Activated naive CD8-positive, alpha-beta T cell treated with anti-CD3 and anti-CD28 coated beads, Interleukin-2, amount 50 U/mL, for 24 hours (primary cell): ENCODE data around the gene PRR3.
"Not testable (repeated sequence)": the region's sequence is repeated elsewhere in the genome, so short reads cannot be mapped to it uniquely, and the experiment has no call there.

Source experiments
- ATAC-seq: fragments of 150-1000 bp; cut with Tn5 transposase; one replicate; pipeline ENCODE4 v1.10.0; 2021
- DNase-seq: peaks from one replicate; pipeline ENCODE4 v3.0.0; 2021
- H3K27ac Mint-ChIP-seq: one replicate; pipeline ENCODE4 v1.8.0; 2021; ENCODE audit warnings: mild to moderate bottlenecking, mixed read lengths
- H3K27me3 Mint-ChIP-seq: one replicate; pipeline ENCODE4 v1.8.0; 2021; ENCODE audit warnings: mixed read lengths
- H3K36me3 Mint-ChIP-seq: one replicate; pipeline ENCODE4 v1.8.0; 2021; ENCODE audit warnings: low read depth, mixed read lengths
- H3K4me1 Mint-ChIP-seq: one replicate; pipeline ENCODE4 v1.8.0; 2021; ENCODE audit warnings: mixed read lengths
- H3K4me3 Mint-ChIP-seq: one replicate; pipeline ENCODE4 v1.8.0; 2021; ENCODE audit warnings: mild to moderate bottlenecking, moderate library complexity, mixed read lengths
- H3K9me3 Mint-ChIP-seq: one replicate; pipeline ENCODE4 v1.8.0; 2021; ENCODE audit warnings: mixed read lengths

PRR3 gene, protein sequence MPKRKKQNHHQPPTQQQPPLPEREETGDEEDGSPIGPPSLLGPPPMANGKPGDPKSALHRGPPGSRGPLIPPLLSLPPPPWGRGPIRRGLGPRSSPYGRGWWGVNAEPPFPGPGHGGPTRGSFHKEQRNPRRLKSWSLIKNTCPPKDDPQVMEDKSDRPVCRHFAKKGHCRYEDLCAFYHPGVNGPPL

DNA sequence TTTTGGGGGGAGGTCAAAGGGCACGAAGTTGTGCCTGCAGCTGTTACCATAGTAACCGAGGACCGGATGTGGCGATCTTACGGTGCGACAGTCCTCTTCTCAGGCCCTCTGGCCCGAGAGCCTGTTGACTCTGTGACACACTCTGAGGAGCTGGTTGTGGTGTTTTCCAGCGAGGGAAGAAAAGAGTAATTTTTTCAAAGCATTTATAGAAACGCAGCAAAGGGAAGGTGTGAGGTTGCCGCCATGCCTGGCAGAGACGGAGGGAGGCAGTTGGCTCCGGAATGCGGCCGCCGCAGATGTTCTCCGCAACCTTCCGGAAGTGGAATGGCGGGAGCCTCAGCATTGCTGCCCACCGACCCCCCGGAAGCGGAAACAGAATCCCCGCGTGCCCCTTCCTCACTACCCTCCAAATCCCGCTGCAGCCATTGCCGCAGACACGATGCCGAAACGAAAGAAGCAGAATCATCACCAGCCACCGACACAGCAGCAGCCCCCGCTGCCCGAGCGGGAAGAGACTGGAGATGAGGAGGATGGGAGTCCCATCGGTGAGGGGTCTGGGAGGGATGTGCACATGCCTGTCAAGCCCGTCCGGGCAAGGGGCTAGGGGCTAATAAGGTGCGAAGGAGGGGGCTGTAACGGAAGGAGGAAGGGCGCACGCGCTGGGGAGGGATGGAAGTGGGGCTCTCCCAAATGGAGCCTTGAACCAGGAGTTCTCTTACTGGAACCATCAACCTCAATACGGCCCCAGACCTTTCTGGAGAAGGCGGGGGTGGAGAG, at the start of gene PRR3:
PRR3 (plus strand) TSS at position 390 of the 777 bp plus-strand sequence; CDS start at position 440, 50 bp downstream.
- Mint-ChIP-seq H3K4me3 (peak within 1 kb of the TSS; percentile 100), H3K27me3 (no peaks in the 10 kb centered on the region), H3K9me3 (no peaks in the 10 kb centered on the region), H3K36me3 (peaks cover 59% of the 10 kb centered on the region), H3K27ac (peak within 1 kb of the TSS; percentile 100), H3K4me1 (peaks cover 51% of the 10 kb centered on the region)
- ATAC-seq (peak; percentile 74), DNase-seq (peak; percentile 89)

DNA sequence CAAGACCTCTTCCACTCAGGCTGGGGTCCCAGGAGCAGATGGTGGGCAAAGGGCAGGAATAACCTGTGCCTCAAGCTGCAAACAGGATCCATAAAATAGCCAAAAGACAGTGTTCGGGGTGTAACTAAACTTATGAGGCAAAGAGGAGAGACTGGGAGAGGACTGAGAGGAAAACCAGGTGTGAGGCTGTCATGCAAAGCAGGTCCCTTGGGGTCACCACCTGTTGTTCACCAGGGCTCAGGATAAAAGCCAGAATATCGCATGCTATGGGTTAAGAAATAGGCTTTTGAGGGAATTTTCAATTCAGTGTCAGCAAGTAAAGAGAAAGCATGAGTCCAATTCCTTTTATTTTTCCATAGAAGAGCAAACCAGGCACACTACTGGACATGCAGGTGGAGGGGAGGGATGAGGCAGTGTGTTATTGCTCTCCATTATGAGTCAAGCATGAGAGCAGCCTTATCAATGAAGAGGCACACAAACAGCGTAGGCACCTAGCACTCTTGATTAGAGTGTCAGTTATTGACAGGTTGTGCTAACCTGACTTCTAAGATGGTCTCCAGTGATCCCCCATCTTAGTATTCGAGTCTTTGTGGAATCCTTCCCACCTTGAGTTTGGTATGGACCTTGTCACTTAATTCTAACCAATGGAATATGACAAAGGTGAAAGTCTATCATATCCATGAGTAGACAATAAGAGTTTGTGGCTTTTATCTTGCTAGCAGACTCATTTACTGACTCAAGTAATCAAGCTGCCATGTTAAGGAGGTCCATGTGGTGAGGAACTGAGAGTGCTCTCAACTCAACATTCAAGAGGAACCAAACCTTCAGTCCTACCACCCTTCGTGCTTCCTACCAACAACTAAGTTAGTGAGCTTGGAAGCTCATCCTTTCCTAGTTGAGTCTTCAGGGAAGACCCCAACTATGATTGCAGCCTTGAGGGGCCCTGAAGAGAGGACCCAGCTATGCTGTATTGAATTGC, 49.0 kb upstream of the PRR3 start:
- no peaks in the 10 kb centered on the region for H3K9me3 Mint-ChIP-seq
- H3K4me3 Mint-ChIP-seq, result peak overlapping the region; percentile 51
- H3K27ac Mint-ChIP-seq, result peak overlapping the region; percentile 88
- no peaks in the 10 kb centered on the region for H3K27me3 Mint-ChIP-seq
- H3K36me3 Mint-ChIP-seq, result peaks cover 3% of the 10 kb centered on the region
- ATAC-seq (peak; percentile 44), DNase-seq (no peak)
- H3K4me1 Mint-ChIP-seq, result peaks cover 72% of the 10 kb centered on the region

DNA sequence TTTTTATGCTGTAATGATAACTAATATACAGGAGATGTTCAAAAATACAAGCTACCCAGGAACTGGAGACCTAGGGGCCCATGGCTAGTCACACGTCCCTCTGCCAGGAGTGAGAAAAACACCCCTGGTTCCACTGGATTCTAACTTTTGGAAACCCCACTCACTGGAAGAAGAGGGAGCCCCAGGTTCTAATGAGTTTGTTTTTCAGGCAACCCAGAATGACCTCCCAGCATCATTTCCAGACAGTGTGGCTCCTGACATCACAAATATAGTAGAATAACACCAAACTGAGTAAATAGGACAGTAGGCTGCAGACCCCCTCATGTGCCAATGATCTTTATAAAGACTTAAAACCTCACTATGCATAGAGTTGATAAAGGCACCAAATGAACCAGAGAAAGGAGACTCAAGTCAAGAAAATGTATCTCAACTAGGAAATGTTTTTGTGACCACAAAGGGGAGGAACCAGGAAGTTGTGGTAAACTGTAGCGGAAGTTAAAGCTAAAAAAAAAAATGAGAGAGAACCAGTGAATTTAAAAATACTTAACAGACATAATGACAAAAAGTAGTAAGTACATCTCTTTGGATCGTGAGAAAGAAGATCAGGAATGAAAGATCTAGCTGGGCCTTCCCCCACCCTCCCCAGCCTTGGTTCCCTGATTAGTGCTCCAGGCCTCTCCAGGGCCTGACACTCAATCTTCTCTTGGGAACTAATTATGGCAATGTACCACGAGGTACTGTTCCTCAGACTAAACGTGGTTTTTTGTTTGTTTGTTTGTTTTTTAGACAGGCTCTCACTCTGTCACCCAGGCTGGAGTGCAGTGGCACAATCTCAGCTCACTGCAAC, 48.0 kb upstream of the PRR3 start:
- DNase-seq, result no peak
- Mint-ChIP-seq H3K4me3 (peak overlapping the region; percentile 51), H3K27me3 (no peaks in the 10 kb centered on the region), H3K4me1 (peaks cover 70% of the 10 kb centered on the region), H3K36me3 (peaks cover 3% of the 10 kb centered on the region), H3K27ac (peak overlapping the region; percentile 88), H3K9me3 (no peaks in the 10 kb centered on the region)
- peak; percentile 55 for ATAC-seq

DNA sequence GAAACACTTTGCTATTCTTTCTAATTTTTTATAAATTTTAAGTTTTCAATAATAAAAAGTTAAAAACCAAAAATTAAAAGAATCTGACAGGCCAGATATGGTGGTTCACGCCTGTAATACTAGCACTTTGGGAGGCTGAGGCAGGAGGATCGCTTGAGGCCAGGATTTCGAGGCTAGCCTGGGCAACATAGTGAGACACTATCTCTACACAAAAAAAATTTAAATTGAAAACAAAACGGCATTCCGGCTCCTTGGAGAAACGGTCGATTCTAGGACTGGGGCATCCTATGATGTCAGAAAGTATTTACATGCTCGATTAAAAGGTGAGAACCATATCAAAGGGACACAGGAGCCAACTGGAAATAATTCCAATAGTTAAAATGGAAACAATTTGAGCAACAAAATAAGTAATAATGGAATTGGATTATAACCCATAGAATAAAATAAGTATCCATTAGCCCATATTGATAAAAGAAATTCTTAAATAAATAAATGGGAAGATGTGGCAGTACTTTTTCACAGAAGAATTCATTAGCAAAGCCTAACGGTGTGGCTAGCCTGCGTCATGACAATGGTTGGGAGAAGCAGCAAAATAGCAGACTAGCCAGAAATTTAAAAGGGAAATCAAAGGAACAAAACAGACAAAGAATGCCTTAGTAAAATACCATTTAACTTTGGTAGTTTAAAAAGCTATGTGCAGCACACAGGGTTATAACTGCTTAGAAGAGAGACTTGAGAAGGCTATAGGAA, 46.5 kb upstream of the PRR3 start:
- Mint-ChIP-seq H3K27me3 (no peaks in the 10 kb centered on the region), H3K36me3 (peaks cover 3% of the 10 kb centered on the region), H3K27ac (peak overlapping the region; percentile 88), H3K4me1 (peaks cover 78% of the 10 kb centered on the region), H3K4me3 (peak overlapping the region; percentile 5), H3K9me3 (no peaks in the 10 kb centered on the region)
- ATAC-seq (no peak), DNase-seq (no peak)

DNA sequence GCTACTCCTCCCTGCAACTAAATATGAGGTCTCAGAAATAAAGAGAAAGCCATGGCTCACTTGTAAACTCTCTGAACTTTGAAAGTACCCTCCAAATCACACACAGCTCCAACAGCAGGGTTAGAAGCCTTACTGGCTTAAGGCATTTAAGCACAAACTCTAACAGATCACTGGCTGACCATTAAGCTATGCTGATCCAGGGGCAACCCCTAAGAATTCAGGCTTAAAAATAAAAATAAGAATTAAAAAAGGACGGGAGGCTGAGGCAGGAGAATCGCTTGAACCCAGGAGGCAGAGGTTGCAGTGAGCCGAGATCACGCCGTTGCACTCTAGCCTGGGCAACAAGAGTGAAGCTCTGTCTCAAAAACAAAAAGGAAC, 45.9 kb upstream of the PRR3 start:
- peak overlapping the region; percentile 5 for H3K4me3 Mint-ChIP-seq
- H3K27me3 Mint-ChIP-seq, result no peaks in the 10 kb centered on the region
- H3K9me3 Mint-ChIP-seq, result no peaks in the 10 kb centered on the region
- no peak for DNase-seq
- peak overlapping the region; percentile 41 for H3K27ac Mint-ChIP-seq
- peaks cover 3% of the 10 kb centered on the region for H3K36me3 Mint-ChIP-seq
- H3K4me1 Mint-ChIP-seq, result peaks cover 77% of the 10 kb centered on the region
- ATAC-seq, result peak; percentile 13

DNA sequence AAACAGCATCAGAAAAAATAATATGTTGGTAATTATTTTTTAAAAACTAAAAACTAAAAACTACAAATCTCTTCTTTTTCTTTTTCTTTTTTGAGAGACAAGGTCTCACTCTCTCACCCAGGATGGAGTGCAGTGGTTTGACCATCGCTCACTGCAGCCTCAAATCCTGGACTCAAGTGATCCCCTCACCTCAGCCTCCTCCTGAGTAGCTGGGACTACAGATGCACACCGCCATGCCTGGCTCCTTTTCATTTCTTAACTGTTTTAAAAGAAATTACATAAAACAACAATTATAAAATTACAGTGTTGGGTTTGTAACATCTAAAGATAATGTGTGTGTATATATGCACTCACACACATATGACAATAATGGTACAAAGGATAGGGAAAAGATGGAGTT, 43.6 kb upstream of the PRR3 start:
- no peak for ATAC-seq
- Mint-ChIP-seq H3K27me3 (no peaks in the 10 kb centered on the region), H3K4me3 (no peak overlapping the region), H3K4me1 (peaks cover 78% of the 10 kb centered on the region), H3K9me3 (peaks cover 3% of the 10 kb centered on the region), H3K36me3 (peaks cover 7% of the 10 kb centered on the region), H3K27ac (no peak overlapping the region)
- DNase-seq, result no peak

DNA sequence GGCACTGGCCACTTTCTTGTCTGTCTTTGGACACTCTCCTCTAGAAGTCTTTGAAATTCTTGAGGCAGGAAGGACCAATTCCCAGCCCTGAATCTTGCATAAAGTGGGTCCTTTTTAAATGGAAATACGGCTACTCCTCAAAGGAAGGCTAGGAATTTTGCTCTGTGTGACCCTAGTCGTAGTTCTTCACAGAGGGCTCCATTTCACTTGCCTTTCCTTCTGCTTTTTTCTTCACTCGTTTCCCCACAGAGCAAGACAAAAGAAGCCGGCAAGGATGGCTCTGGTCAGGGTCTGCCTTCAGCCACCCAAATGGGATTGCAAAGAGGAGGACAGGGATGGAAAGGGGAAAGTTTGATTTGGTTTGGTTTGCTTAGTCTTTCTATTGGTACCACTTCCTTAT, 42.0 kb upstream of the PRR3 start:
- no peak for ATAC-seq
- H3K36me3 Mint-ChIP-seq, result peaks cover 16% of the 10 kb centered on the region
- H3K27me3 Mint-ChIP-seq, result no peaks in the 10 kb centered on the region
- H3K27ac Mint-ChIP-seq, result peak overlapping the region; percentile 96
- peaks cover 71% of the 10 kb centered on the region for H3K4me1 Mint-ChIP-seq
- peaks cover 7% of the 10 kb centered on the region for H3K9me3 Mint-ChIP-seq
- H3K4me3 Mint-ChIP-seq, result peak overlapping the region; percentile 82
- no peak for DNase-seq

DNA sequence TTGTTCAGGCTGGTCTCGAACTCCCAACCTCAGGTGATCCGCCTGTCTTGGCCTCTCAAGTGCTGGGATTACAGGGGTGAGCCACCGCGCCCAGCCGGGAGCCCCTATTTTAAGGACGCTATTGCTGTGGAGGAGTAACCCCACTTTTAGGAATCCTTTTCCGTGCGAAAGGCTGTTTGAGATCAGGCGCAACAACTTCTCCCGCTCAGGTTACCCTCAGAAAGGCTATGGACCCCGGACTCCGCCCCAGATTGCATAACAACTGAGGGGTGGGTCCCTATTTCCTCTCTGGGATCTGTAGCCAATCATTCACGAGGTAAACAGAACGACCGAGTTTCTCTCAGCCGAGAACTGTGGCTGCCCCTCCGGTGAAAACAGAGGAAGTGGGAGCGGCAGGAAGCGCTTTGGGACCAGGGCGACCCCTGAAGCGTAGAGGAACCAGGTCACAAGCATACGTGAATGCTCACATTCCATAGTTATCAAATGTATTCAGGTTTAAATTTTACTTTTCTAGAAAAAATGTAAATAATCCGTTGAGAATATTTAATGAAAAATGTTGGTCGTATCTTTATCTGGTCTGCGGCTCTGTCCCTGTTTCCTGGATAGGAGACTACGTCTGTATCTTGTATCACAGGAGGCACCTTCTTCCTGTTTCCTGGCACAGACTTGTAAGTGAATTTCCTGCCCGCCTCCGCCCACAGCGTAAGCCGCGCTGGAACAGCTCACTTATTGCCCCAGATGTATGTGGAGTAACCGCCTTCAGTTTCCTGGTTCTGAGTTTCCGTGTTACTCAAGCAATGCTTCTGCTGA, 40.9 kb upstream of the PRR3 start:
- Mint-ChIP-seq H3K4me1 (peaks cover 69% of the 10 kb centered on the region), H3K27ac (peak overlapping the region; percentile 96), H3K36me3 (peaks cover 22% of the 10 kb centered on the region)

DNA sequence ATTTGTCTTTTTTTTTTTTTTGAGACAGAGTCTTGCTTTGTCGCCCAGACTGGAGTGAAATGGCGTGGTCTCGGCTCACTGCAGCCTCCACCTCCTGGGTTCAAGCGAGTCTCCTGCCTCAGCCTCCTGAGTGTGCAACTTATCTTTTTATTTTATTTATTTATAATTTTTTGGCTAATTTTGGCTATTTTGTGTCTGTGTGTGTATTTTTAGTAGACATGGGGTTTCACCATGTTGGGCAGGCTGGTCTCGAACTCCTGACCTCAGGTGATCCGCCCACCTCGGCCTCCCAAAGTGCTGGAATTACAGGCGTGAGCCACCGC, 40.4 kb upstream of the PRR3 start:
- H3K36me3 Mint-ChIP-seq, result peaks cover 22% of the 10 kb centered on the region
- H3K4me1 Mint-ChIP-seq, result peaks cover 68% of the 10 kb centered on the region
- not testable (repeated sequence) for H3K9me3 Mint-ChIP-seq, DNase-seq, ATAC-seq, H3K27me3 Mint-ChIP-seq
- H3K4me3 Mint-ChIP-seq, result peak overlapping the region; percentile 82
- H3K27ac Mint-ChIP-seq, result peak overlapping the region; percentile 96

More for the DNA sequence above, 40.9 kb upstream of the PRR3 start:
- DNase-seq (peak; percentile 87), ATAC-seq (peak; percentile 92)
- H3K4me3 Mint-ChIP-seq, result peak overlapping the region; percentile 82
- peaks cover 7% of the 10 kb centered on the region for H3K9me3 Mint-ChIP-seq
- H3K27me3 Mint-ChIP-seq, result no peaks in the 10 kb centered on the region

DNA sequence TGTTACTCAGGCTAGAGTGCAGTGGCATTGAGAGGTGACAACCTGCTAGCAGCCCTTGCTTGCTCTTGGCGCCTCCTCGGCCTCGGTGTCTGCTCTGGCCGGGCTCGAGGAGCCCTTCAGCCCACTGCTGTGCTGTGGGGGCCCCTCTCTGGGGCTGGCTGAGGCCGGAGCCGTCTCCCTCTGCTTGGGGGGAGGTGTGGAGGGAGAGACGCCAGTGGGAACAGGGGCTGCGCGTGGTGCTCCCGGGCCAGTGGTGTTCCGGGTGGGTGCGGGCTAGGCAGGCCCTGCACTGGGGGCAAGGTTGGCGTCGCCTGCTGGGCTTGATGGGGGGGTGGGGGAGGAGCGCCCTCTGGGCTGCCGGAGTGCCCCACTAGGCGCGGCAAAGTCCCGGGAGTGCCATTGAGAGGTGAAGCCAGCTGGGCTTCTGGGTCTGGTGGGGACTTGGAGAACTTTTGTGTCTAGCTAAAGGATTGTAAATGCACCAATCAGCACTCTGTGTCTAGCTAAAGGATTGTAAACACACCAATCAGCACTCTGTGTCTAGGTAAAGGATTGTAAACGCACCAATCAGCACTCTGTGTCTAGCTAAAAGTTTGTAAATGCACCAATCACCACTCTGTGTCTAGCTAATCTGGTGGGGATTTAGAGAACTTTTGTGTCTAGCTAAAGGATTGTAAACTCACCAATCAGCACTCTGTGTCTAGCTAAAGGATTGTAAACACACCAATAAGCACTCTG, 39.2 kb upstream of the PRR3 start:
- Mint-ChIP-seq H3K4me1 (peaks cover 69% of the 10 kb centered on the region), H3K4me3 (peak overlapping the region; percentile 42), H3K9me3 (peaks cover 17% of the 10 kb centered on the region), H3K36me3 (peaks cover 30% of the 10 kb centered on the region), H3K27ac (peak overlapping the region; percentile 77)
- not testable (repeated sequence) for ATAC-seq, H3K27me3 Mint-ChIP-seq, DNase-seq

DNA sequence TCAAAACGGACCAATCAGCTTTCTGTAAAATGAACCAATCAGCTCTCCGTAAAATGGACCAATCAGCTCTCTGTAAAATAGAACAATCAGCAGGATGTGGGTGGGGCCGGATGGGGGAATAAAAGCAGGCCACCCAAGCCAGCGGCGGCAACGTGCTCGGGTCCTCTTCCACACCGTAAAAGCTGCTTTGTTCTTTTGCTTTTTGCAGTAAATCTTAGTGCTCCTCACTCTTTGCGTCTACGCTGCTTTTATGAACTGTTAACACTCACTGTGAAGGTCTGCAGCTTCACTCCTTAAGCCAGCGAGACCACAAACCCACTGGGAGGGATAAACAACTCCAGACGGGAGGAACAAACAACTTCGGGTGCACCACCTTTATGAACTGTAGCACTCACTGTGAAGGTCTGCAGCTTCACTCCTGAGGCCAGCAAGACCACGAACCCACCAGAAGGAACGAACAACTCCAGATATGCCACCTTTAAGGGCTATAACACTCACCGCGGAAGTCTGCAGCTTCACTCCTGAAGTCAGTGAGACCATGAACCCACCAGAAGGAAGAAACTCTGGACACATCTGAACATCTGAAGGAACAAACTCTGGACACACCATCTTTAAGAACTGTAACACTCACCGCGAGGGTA, 38.5 kb upstream of the PRR3 start:
- peak overlapping the region; percentile 77 for H3K27ac Mint-ChIP-seq
- DNase-seq, result peak; percentile 61

DNA sequence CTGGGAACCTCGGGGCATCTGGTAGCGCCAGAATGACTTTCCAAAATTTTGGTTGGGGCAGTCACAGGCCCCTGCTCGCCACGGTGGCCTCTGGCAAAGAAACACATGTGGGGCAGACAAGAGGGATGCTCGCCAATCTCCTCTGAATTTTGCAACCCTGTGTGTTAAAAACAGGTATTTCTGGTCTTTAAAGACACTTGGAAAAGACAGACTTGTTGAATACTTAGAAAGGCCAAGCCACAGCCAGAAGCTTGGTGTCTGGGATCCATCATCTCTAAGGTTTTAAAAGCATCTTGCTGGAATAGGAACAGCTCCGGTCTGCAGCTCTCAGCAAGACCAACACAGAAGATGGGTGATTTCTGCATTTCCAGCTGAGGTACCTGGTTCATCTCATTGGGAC, 36.6 kb upstream of the PRR3 start:
- no peak overlapping the region for H3K4me3 Mint-ChIP-seq
- no peaks in the 10 kb centered on the region for H3K27me3 Mint-ChIP-seq
- H3K4me1 Mint-ChIP-seq, result peaks cover 76% of the 10 kb centered on the region
- peaks cover 33% of the 10 kb centered on the region for H3K9me3 Mint-ChIP-seq
- no peak for DNase-seq
- H3K36me3 Mint-ChIP-seq, result peaks cover 47% of the 10 kb centered on the region
- ATAC-seq, result no peak
- H3K27ac Mint-ChIP-seq, result no peak overlapping the region

More for the DNA sequence above, 38.5 kb upstream of the PRR3 start:
- not testable (repeated sequence) for ATAC-seq, H3K27me3 Mint-ChIP-seq
- Mint-ChIP-seq H3K36me3 (peaks cover 35% of the 10 kb centered on the region), H3K4me3 (peak overlapping the region; percentile 42), H3K4me1 (peaks cover 69% of the 10 kb centered on the region), H3K9me3 (peaks cover 24% of the 10 kb centered on the region)
